ENCODE measurements around the gene CPLX1. TPM values are rescaled to one million over a fixed set of nuclear protein-coding genes. Genes with fewer than 3 reads are reported as not detected.

CPLX1 gene
- total RNA-seq, 1 experiment from 2014 or later = 3.5 TPM

DNA sequence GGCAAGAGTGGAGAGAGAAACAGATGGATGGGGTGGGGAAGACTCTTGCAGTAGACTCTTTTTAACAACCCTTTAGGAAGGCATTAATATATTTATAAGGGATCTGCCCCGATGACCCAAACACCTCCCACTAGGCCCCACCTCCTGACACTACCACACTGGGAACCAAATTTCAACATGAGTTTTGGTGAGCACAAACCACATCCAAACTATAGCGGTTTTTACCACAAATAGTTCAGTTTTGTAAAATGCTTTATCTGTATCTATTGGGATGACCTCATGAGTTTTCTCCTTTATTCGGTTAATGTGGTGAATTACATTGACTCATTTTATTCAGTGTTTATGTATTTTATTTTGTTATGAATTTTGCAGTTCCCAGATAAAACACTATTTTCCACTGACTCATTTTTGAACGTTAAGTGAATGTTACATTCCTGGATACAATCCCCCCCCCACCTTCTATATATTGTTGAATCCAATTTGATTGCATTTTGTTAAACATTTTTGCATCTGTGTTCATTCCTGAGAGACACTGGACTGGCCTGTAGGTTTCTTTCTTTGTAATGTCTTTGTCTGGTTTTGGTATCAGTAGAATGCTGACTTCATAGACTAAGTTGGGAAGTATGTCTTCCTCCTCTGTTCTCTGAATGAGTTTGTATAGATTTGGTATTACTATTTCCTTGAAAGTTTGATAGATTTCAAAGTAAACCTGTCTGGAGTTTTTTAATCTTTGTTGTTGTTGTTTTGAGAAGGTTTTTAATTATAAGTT lies 13.9 kb upstream of the CPLX1 start:
- Mint-ChIP-seq H3K9me3 (peaks cover 32% of the 10 kb centered on the region), H3K36me3 (peaks cover 5% of the 10 kb centered on the region), H3K4me1 (no peaks in the 10 kb centered on the region), H3K27ac (no peak overlapping the region), H3K4me3 (no peak overlapping the region), H3K27me3 (ENCODE audit: low read depth) (no peaks in the 10 kb centered on the region)
- ChIA-PET CTCF (no interaction called here), POLR2A (no interaction called here)
- TF ChIP-seq ZBTB21 (CRISPR knock-in tag; IDR thresholded peaks at IDR 0.05; ENCODE audit: borderline replicate concordance) = no peak
- no peak for TF ChIP-seq PRRX2 (CRISPR knock-in tag; IDR thresholded peaks at IDR 0.05)
- TF ChIP-seq, protein P1, sequence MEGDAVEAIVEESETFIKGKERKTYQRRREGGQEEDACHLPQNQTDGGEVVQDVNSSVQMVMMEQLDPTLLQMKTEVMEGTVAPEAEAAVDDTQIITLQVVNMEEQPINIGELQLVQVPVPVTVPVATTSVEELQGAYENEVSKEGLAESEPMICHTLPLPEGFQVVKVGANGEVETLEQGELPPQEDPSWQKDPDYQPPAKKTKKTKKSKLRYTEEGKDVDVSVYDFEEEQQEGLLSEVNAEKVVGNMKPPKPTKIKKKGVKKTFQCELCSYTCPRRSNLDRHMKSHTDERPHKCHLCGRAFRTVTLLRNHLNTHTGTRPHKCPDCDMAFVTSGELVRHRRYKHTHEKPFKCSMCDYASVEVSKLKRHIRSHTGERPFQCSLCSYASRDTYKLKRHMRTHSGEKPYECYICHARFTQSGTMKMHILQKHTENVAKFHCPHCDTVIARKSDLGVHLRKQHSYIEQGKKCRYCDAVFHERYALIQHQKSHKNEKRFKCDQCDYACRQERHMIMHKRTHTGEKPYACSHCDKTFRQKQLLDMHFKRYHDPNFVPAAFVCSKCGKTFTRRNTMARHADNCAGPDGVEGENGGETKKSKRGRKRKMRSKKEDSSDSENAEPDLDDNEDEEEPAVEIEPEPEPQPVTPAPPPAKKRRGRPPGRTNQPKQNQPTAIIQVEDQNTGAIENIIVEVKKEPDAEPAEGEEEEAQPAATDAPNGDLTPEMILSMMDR (IDR thresholded peaks at IDR 0.05) = no peak
- TF ChIP-seq ZNF263 (CRISPR knock-in tag; IDR thresholded peaks at IDR 0.05; ENCODE audit: low read depth) = no peak
- no peak for TF ChIP-seq FOXJ3 (CRISPR knock-in tag; IDR thresholded peaks at IDR 0.05; ENCODE audit: borderline replicate concordance)
- no peak for DNase-seq (ENCODE audit: low spot score)
- no peak for ATAC-seq

DNA sequence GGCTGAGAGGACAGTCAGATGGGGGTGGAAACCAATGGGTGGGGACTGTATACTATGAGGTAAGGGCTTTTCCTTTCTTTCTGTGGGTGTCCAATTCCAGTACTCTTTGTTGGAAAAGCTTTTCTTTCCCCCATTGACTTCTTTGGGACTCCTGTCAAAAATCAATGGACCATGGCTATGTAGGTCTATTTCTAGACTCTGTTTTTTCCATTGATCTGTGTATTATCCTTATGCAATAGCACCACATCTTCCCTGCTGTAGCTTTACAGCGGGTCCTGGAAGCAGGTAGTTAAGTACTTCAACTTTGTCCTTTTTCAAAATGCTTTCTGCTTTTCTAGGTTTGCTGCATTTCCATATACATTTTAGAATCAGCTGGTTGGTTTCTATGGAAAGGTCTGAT lies 11.8 kb upstream of the CPLX1 start:
- no peak for TF ChIP-seq TCF7 (CRISPR knock-in tag; IDR thresholded peaks at IDR 0.05; ENCODE audit: low read depth)
- H3K4me1 Mint-ChIP-seq = no peaks in the 10 kb centered on the region
- ATAC-seq (no peak), DNase-seq (ENCODE audit: low spot score) (no peak)
- peaks cover 32% of the 10 kb centered on the region for H3K9me3 Mint-ChIP-seq
- H3K27ac Mint-ChIP-seq = no peak overlapping the region
- no peak overlapping the region for H3K4me3 Mint-ChIP-seq
- ChIA-PET POLR2A (no interaction called here), CTCF (no interaction called here)
- H3K27me3 Mint-ChIP-seq (ENCODE audit: low read depth) = no peaks in the 10 kb centered on the region
- H3K36me3 Mint-ChIP-seq = peaks cover 5% of the 10 kb centered on the region

DNA sequence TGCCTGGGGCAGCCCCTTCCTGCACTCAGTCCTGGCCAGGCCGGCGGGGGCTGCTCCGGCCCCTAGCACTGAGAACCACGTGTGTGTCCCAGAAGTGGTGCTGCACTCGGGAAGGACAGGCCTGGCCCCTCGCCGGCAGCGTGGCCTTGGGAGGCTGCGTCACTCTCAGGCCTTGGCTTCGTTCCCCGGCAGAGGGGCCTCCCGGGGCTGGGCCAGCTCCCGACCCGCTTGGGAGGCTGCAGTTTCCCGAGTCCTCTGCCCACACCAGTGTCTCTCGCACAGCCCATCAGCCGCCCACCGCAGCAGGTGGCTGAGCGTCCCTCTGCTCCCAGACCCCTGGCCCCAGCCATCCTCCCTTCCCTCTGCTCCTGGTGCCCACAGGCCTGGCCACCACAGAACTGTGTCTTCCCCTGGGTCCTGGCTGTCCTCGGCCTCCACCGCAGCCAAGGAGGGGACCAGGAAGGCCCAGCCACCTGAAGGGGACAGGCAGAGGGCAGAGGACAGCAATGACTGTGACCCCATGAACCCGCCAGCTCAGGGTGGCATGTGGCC lies 10.9 kb upstream of the CPLX1 start:
- H3K4me1 Mint-ChIP-seq = no peaks in the 10 kb centered on the region
- H3K27me3 Mint-ChIP-seq (ENCODE audit: low read depth) = no peaks in the 10 kb centered on the region
- TF ChIP-seq ZNF219 (CRISPR knock-in tag; IDR thresholded peaks at IDR 0.05; ENCODE audit: borderline replicate concordance) = no peak
- no peak for TF ChIP-seq ZNF317 (CRISPR knock-in tag; IDR thresholded peaks at IDR 0.05; ENCODE audit: borderline replicate concordance, low read depth)
- TF ChIP-seq ESRRA (CRISPR knock-in tag; IDR thresholded peaks at IDR 0.05; ENCODE audit: borderline replicate concordance) = no peak
- H3K27ac Mint-ChIP-seq = no peak overlapping the region
- ATAC-seq = no peak
- no peak overlapping the region for H3K4me3 Mint-ChIP-seq
- H3K9me3 Mint-ChIP-seq = peaks cover 30% of the 10 kb centered on the region
- CTCF ChIA-PET = no interaction called here
- no peak for DNase-seq (ENCODE audit: low spot score)
- POLR2A ChIA-PET = no interaction called here
- H3K36me3 Mint-ChIP-seq = peaks cover 5% of the 10 kb centered on the region

DNA sequence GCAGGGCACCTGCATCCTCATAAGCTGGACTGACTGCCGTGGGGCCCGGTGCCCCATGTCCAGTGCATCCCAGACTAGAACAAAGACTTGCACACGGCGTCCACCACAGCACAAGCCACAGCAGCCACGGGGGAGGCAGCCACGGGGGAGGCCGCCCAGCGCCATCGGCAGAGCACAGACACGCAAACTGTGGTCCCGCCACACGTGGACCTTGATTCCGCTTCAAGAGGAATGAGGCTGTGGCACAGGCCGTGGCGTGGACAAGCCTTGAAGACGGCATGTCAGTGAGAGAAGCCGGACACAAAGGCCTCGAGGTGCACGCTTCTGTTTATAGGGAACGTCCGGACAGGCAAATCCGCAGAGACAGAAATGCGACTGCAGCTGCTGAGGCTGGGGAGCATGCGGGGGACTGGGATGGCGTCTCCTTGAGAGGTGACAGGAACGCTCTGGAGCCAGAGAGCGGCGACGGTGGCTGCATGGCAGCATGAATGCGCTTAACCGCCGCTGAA lies 10.1 kb upstream of the CPLX1 start:
- ChIA-PET CTCF (no interaction called here), POLR2A (no interaction called here)
- Mint-ChIP-seq H3K27me3 (ENCODE audit: low read depth) (no peaks in the 10 kb centered on the region), H3K27ac (no peak overlapping the region), H3K36me3 (peaks cover 5% of the 10 kb centered on the region), H3K9me3 (peaks cover 26% of the 10 kb centered on the region), H3K4me1 (no peaks in the 10 kb centered on the region), H3K4me3 (no peak overlapping the region)
- no peak for ATAC-seq
- DNase-seq (ENCODE audit: low spot score) = no peak
- no peak for TF ChIP-seq TCF7 (CRISPR knock-in tag; IDR thresholded peaks at IDR 0.05; ENCODE audit: low read depth)
- TF ChIP-seq, protein P2, sequence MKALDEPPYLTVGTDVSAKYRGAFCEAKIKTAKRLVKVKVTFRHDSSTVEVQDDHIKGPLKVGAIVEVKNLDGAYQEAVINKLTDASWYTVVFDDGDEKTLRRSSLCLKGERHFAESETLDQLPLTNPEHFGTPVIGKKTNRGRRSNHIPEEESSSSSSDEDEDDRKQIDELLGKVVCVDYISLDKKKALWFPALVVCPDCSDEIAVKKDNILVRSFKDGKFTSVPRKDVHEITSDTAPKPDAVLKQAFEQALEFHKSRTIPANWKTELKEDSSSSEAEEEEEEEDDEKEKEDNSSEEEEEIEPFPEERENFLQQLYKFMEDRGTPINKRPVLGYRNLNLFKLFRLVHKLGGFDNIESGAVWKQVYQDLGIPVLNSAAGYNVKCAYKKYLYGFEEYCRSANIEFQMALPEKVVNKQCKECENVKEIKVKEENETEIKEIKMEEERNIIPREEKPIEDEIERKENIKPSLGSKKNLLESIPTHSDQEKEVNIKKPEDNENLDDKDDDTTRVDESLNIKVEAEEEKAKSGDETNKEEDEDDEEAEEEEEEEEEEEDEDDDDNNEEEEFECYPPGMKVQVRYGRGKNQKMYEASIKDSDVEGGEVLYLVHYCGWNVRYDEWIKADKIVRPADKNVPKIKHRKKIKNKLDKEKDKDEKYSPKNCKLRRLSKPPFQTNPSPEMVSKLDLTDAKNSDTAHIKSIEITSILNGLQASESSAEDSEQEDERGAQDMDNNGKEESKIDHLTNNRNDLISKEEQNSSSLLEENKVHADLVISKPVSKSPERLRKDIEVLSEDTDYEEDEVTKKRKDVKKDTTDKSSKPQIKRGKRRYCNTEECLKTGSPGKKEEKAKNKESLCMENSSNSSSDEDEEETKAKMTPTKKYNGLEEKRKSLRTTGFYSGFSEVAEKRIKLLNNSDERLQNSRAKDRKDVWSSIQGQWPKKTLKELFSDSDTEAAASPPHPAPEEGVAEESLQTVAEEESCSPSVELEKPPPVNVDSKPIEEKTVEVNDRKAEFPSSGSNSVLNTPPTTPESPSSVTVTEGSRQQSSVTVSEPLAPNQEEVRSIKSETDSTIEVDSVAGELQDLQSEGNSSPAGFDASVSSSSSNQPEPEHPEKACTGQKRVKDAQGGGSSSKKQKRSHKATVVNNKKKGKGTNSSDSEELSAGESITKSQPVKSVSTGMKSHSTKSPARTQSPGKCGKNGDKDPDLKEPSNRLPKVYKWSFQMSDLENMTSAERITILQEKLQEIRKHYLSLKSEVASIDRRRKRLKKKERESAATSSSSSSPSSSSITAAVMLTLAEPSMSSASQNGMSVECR (CRISPR knock-in tag; IDR thresholded peaks at IDR 0.05; ENCODE audit: borderline replicate concordance) = no peak
- TF ChIP-seq RELA (CRISPR knock-in tag; IDR thresholded peaks at IDR 0.05; ENCODE audit: borderline replicate concordance) = no peak
- TF ChIP-seq GTF2I (CRISPR knock-in tag; conservative IDR thresholded peaks at IDR 0.05) = no peak
- TF ChIP-seq KAT7 (CRISPR knock-in tag; IDR thresholded peaks at IDR 0.05; ENCODE audit: borderline replicate concordance) = no peak
- TF ChIP-seq, protein P3, sequence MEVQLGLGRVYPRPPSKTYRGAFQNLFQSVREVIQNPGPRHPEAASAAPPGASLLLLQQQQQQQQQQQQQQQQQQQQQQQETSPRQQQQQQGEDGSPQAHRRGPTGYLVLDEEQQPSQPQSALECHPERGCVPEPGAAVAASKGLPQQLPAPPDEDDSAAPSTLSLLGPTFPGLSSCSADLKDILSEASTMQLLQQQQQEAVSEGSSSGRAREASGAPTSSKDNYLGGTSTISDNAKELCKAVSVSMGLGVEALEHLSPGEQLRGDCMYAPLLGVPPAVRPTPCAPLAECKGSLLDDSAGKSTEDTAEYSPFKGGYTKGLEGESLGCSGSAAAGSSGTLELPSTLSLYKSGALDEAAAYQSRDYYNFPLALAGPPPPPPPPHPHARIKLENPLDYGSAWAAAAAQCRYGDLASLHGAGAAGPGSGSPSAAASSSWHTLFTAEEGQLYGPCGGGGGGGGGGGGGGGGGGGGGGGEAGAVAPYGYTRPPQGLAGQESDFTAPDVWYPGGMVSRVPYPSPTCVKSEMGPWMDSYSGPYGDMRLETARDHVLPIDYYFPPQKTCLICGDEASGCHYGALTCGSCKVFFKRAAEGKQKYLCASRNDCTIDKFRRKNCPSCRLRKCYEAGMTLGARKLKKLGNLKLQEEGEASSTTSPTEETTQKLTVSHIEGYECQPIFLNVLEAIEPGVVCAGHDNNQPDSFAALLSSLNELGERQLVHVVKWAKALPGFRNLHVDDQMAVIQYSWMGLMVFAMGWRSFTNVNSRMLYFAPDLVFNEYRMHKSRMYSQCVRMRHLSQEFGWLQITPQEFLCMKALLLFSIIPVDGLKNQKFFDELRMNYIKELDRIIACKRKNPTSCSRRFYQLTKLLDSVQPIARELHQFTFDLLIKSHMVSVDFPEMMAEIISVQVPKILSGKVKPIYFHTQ (CRISPR knock-in tag; IDR thresholded peaks at IDR 0.05) = no peak
- TF ChIP-seq NFYB (CRISPR knock-in tag; conservative IDR thresholded peaks at IDR 0.05; ENCODE audit: low read depth) = no peak
- TF ChIP-seq, protein P4, sequence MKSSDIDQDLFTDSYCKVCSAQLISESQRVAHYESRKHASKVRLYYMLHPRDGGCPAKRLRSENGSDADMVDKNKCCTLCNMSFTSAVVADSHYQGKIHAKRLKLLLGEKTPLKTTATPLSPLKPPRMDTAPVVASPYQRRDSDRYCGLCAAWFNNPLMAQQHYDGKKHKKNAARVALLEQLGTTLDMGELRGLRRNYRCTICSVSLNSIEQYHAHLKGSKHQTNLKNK (CRISPR knock-in tag; IDR thresholded peaks at IDR 0.05) = no peak
- no peak for TF ChIP-seq CBFB (CRISPR knock-in tag; IDR thresholded peaks at IDR 0.05; ENCODE audit: low read depth)
- TF ChIP-seq, protein P5, sequence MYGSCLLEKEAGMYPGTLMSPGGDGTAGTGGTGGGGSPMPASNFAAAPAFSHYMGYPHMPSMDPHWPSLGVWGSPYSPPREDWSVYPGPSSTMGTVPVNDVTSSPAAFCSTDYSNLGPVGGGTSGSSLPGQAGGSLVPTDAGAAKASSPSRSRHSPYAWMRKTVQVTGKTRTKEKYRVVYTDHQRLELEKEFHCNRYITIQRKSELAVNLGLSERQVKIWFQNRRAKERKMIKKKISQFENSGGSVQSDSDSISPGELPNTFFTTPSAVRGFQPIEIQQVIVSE (CRISPR knock-in tag; IDR thresholded peaks at IDR 0.05; ENCODE audit: borderline replicate concordance) = no peak
